ENCODE results near the gene TMED10.

Gene TMED10

GRCh38 chr14:75084513-75084912 lies 91.9 kb downstream of the TMED10 start:
- no peak for DNase-seq (ENCODE audit: low read depth)

- no peak for DNase-seq (ENCODE audit: low read depth)
These were observed 93.1 kb downstream of the TMED10 start for GRCh38 chr14:75083271-75083670.

- DNase-seq (ENCODE audit: low read depth), result no peak
These were observed 94.7 kb downstream of the TMED10 start for GRCh38 chr14:75081660-75082229.

All from activated T-helper 9 cell treated with anti-CD3 and anti-CD28 coated beads, Interleukin-2, amount 50 U/mL, for 16 hours (primary cell).